Subcutaneous adipose tissue (tissue), 4 donors: ENCODE results near the gene XIAP. TPM values are rescaled to one million over a fixed set of nuclear protein-coding genes. Genes with fewer than 3 reads are reported as not detected.

Experiments
- CTCF ChIP-seq: fragments of 450-650 bp; IDR thresholded peaks from one replicate; pipeline ENCODE4 v1.5.1; 2016; ENCODE audit warnings: low read depth, mild to moderate bottlenecking, control low read depth, antibody characterized with exemption, moderate library complexity
- total RNA-seq, 4 donors: library from RNA; depleted of rRNA; stranded (reverse); fragments of >200 nt; gene quantifications; one replicate each; pipeline ENCODE4 v1.1.0, GENCODE V29; 2016

Gene XIAP
- total RNA-seq, 4 donors from 2014 or later: 31.1 to 67.3 (median 32.9) TPM

GRCh38 chrX:123878252-123878721 is 18.4 kb downstream of the XIAP start:
- TF ChIP-seq CTCF: no peak

- TF ChIP-seq CTCF: no peak
Measured at GRCh38 chrX:123881330-123881729, 21.5 kb downstream of the XIAP start.

GRCh38 chrX:123882391-123882790 is 22.5 kb downstream of the XIAP start:
- TF ChIP-seq CTCF: no peak

- no peak for TF ChIP-seq CTCF
Measured at GRCh38 chrX:123884809-123885408, 25.1 kb downstream of the XIAP start.

- no peak for TF ChIP-seq CTCF
Measured at GRCh38 chrX:123899701-123900100, 39.8 kb downstream of the XIAP start.

- no peak for TF ChIP-seq CTCF
Measured at GRCh38 chrX:123905332-123905731, 45.5 kb downstream of the XIAP start.

- no peak for TF ChIP-seq CTCF
Measured at GRCh38 chrX:123906557-123907316, 46.9 kb downstream of the XIAP start.
